H9 (cell line): ENCODE data around the gene CINP. TPM values are rescaled to one million over a fixed set of nuclear protein-coding genes. Genes with fewer than 3 reads are reported as not detected.
A peak's percentile ranks its signal among the peaks of the same experiment; 100 is the strongest.

Source experiments
- DNase-seq: peaks from one replicate; pipeline ENCODE4 v3.0.0-alpha.2; 2017
- H2AFZ ChIP-seq: one replicate; pipeline ENCODE4 v1.6.1; 2013; ENCODE audit warnings: mild to moderate bottlenecking, low read length, control low read depth, moderate library complexity
- H2AK5ac ChIP-seq: 2 replicates; pipeline ENCODE4 v1.6.1; 2013; ENCODE audit warnings: low read length, control low read depth, mixed read lengths; ENCODE audit not compliant: insufficient read length
- H2BK120ac ChIP-seq: one replicate; pipeline ENCODE4 v1.6.1; 2013; ENCODE audit warnings: low read depth, mild to moderate bottlenecking, low read length, control low read depth, inconsistent platforms; ENCODE audit not compliant: poor library complexity, severe bottlenecking
- H2BK12ac ChIP-seq: 2 replicates; pipeline ENCODE4 v1.6.1; 2013; ENCODE audit warnings: low read length, control low read depth, mixed read lengths, low read depth; ENCODE audit not compliant: insufficient read length
- H2BK15ac ChIP-seq: 2 replicates; pipeline ENCODE4 v1.6.1; 2013; ENCODE audit warnings: low read depth, low read length, control low read depth
- H2BK20ac ChIP-seq: one replicate; pipeline ENCODE4 v1.6.1; 2013; ENCODE audit warnings: low read depth, mild to moderate bottlenecking, low read length, control low read depth, inconsistent platforms; ENCODE audit not compliant: poor library complexity, severe bottlenecking
- H2BK5ac ChIP-seq: 2 replicates; pipeline ENCODE4 v1.6.1; 2013; ENCODE audit warnings: low read length, control low read depth, mixed read lengths; ENCODE audit not compliant: insufficient read length
- H3K14ac ChIP-seq: 2 replicates; pipeline ENCODE4 v1.6.1; 2013; ENCODE audit warnings: low read length, control low read depth; ENCODE audit not compliant: insufficient read depth
- H3K18ac ChIP-seq: 2 replicates; pipeline ENCODE4 v1.6.1; 2013; ENCODE audit warnings: low read depth, mild to moderate bottlenecking, mixed read lengths, low read length, control low read depth; ENCODE audit not compliant: insufficient read length
- H3K23ac ChIP-seq: 2 replicates; pipeline ENCODE4 v1.6.1; 2013; ENCODE audit warnings: low read length, control low read depth, mixed read lengths, low read depth; ENCODE audit not compliant: insufficient read length
- H3K23me2 ChIP-seq: 2 replicates; pipeline ENCODE4 v1.6.1; 2013; ENCODE audit warnings: low read depth, mild to moderate bottlenecking, mixed read lengths, low read length, control low read depth; ENCODE audit not compliant: insufficient read length, poor library complexity, severe bottlenecking
- H3K27ac ChIP-seq: 2 replicates; pipeline ENCODE4 v1.5.1; 2013; ENCODE audit warnings: low read length, control low read depth, mixed read lengths, low read depth; ENCODE audit not compliant: insufficient read length
- H3K27me3 ChIP-seq: 2 replicates; pipeline ENCODE4 v1.6.1; 2013; ENCODE audit warnings: low read length, control low read depth, inconsistent platforms; ENCODE audit not compliant: insufficient read depth
- H3K4ac ChIP-seq: 2 replicates; pipeline ENCODE4 v1.6.1; 2013; ENCODE audit warnings: low read depth, mild to moderate bottlenecking, control low read depth, inconsistent platforms, low read length, moderate library complexity
- H3K4me1 ChIP-seq: 2 replicates; pipeline ENCODE4 v1.6.1; 2013; ENCODE audit warnings: low read length, control low read depth, inconsistent platforms; ENCODE audit not compliant: insufficient read depth
- H3K4me2 ChIP-seq: 2 replicates; pipeline ENCODE4 v1.6.1; 2013; ENCODE audit warnings: low read length, control low read depth, mixed read lengths; ENCODE audit not compliant: insufficient read length, insufficient read depth
- H3K56ac ChIP-seq: 2 replicates; pipeline ENCODE4 v1.6.1; 2013; ENCODE audit warnings: low read depth, mild to moderate bottlenecking, mixed read lengths, low read length, control low read depth; ENCODE audit not compliant: insufficient read length
- H3K79me1 ChIP-seq: 2 replicates; pipeline ENCODE4 v1.6.1; 2013; ENCODE audit warnings: low read depth, mild to moderate bottlenecking, moderate library complexity, low read length, control low read depth, inconsistent platforms; ENCODE audit not compliant: insufficient read depth, poor library complexity, severe bottlenecking
- H3K79me2 ChIP-seq: 2 replicates; pipeline ENCODE4 v1.6.1; 2013; ENCODE audit warnings: low read length, control low read depth, inconsistent platforms; ENCODE audit not compliant: insufficient read depth
- H3K9ac ChIP-seq: 2 replicates; pipeline ENCODE4 v1.6.1; 2013; ENCODE audit warnings: low read length, control low read depth, mixed read lengths; ENCODE audit not compliant: insufficient read length; ENCODE audit errors: extremely low read depth
- H3K9me3 ChIP-seq: one replicate; pipeline ENCODE4 v1.6.1; 2013; ENCODE audit warnings: low read depth, low read length, inconsistent platforms; ENCODE audit not compliant: control insufficient read depth
- H3T11ph ChIP-seq: one replicate; pipeline ENCODE4 v1.6.1; 2013; ENCODE audit warnings: mild to moderate bottlenecking, low read length, control low read depth, inconsistent platforms
- H4K20me1 ChIP-seq: one replicate; pipeline ENCODE4 v1.6.1; 2013; ENCODE audit not compliant: control insufficient read depth, insufficient read length, insufficient read depth
- H4K5ac ChIP-seq: 2 replicates; pipeline ENCODE4 v1.6.1; 2013; ENCODE audit warnings: low read depth, mild to moderate bottlenecking, mixed read lengths, low read length, control low read depth; ENCODE audit not compliant: insufficient read length
- H4K8ac ChIP-seq: replicated peaks from 2 replicates; pipeline ENCODE4 v1.6.1; 2013; ENCODE audit warnings: low read length, control low read depth, mixed read lengths, low read depth; ENCODE audit not compliant: insufficient read length
- H4K91ac ChIP-seq: 2 replicates; pipeline ENCODE4 v1.6.1; 2013; ENCODE audit warnings: low read depth, mild to moderate bottlenecking, moderate library complexity, mixed read lengths, low read length, control low read depth; ENCODE audit not compliant: insufficient read length
- H3K27ac Mint-ChIP-seq, 3 experiments: 2 replicates in 2 of 3; 3 replicates in 1 of 3; pipeline ENCODE4 v1.8.0; 2020 to 2021; ENCODE audit warnings: mixed read lengths in 3 of 3, mild to moderate bottlenecking in 1 of 3, moderate library complexity in 1 of 3
- H3K27me3 Mint-ChIP-seq: 2 replicates; pipeline ENCODE4 v1.8.0; 2021; ENCODE audit warnings: low read depth, mild to moderate bottlenecking, moderate library complexity, mixed read lengths
- H3K36me3 Mint-ChIP-seq, 3 experiments: 2 replicates in 2 of 3; 3 replicates in 1 of 3; pipeline ENCODE4 v1.8.0; 2020 to 2021; ENCODE audit warnings: low read depth in 3 of 3, mixed read lengths in 3 of 3; ENCODE audit not compliant: insufficient read depth in 1 of 3
- H3K4me1 Mint-ChIP-seq, 2 experiments: 2 replicates each; pipeline ENCODE4 v1.8.0; 2020; ENCODE audit warnings: mixed read lengths in 2 of 2
- H3K4me3 Mint-ChIP-seq, 2 experiments: 2 replicates in 1 of 2; 3 replicates in 1 of 2; pipeline ENCODE4 v1.8.0; 2020 to 2021; ENCODE audit warnings: mild to moderate bottlenecking in 2 of 2, mixed read lengths in 2 of 2, moderate library complexity in 1 of 2
- H3K9me3 Mint-ChIP-seq, 2 experiments: 2 replicates in 1 of 2; 3 replicates in 1 of 2; pipeline ENCODE4 v1.8.0; 2020; ENCODE audit warnings: mild to moderate bottlenecking in 2 of 2, mixed read lengths in 2 of 2, moderate library complexity in 1 of 2
- WGBS: extraction: QIAGEN DNeasy Blood & Tissue Kit; methylation state at CpG from one replicate; pipeline ENCODE4 v1.1.7; 2013; ENCODE audit warnings: missing lambda C conversion rate, low lambda C conversion rate, mixed read lengths; ENCODE audit not compliant: insufficient read length; ENCODE audit errors: extremely low coverage; 5-methylcytosine and 5-hydroxymethylcytosine counted together
- total RNA-seq: library from RNA; stranded (reverse); gene quantifications from 2 replicates; pipeline ENCODE4 v1.2.1, GENCODE V29; 2021
- TF ChIP-seq, protein P1 (sequence below): fragments of 200-600 bp; sonication (generic); conservative IDR thresholded peaks from 3 replicates; pipeline ENCODE4 v1.8.0; 2021; ENCODE audit warnings: antibody characterized with exemption, mild to moderate bottlenecking

The CINP gene
- total RNA-seq, 1 experiment from 2014 or later = 39.5 TPM

DNA sequence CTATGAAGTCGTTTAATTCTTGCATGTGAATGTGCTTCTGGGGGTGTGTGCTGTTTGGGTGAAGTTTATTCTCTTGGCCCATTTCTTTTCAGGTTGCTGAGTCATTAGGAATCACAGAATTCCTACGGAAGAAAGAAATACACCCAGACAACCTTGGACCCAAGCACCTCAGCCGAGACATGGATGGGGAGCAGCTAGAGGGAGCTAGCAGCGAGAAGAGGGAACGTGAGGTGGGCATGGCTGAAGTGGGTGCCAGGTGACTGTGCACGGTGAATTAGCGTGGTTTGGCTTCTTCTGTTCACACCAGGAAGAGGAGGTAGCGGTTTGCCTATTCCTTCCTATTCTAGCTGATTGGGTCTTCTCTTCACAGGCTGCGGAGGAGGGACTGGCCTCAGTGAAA lies 24.0 kb downstream of the CINP start:
- Histone ChIP-seq H3T11ph (no peak overlapping the region), H3K4me2 (no peak overlapping the region), H4K5ac (no peak overlapping the region), H3K79me1 (no peaks in the 10 kb centered on the region), H2BK12ac (no peak overlapping the region), H3K14ac (no peak overlapping the region), H2AFZ (no peak overlapping the region), H2AK5ac (no peak overlapping the region), H3K9me3 (no peaks in the 10 kb centered on the region), H3K79me2 (no peaks in the 10 kb centered on the region), H4K8ac (no peak overlapping the region), H3K4ac (no peak overlapping the region), H2BK5ac (no peak overlapping the region), H3K27ac (no peak overlapping the region), H3K9ac (no peak overlapping the region), H3K56ac (no peak overlapping the region), H3K23me2 (no peaks in the 10 kb centered on the region), H3K18ac (no peak overlapping the region), H4K91ac (no peak overlapping the region), H2BK20ac (no peak overlapping the region), H2BK120ac (no peak overlapping the region), H2BK15ac (no peak overlapping the region), H3K23ac (no peak overlapping the region), H3K27me3 (no peaks in the 10 kb centered on the region), H4K20me1 (no peaks in the 10 kb centered on the region), H3K4me1 (no peaks in the 10 kb centered on the region)
- TF ChIP-seq, protein P1, sequence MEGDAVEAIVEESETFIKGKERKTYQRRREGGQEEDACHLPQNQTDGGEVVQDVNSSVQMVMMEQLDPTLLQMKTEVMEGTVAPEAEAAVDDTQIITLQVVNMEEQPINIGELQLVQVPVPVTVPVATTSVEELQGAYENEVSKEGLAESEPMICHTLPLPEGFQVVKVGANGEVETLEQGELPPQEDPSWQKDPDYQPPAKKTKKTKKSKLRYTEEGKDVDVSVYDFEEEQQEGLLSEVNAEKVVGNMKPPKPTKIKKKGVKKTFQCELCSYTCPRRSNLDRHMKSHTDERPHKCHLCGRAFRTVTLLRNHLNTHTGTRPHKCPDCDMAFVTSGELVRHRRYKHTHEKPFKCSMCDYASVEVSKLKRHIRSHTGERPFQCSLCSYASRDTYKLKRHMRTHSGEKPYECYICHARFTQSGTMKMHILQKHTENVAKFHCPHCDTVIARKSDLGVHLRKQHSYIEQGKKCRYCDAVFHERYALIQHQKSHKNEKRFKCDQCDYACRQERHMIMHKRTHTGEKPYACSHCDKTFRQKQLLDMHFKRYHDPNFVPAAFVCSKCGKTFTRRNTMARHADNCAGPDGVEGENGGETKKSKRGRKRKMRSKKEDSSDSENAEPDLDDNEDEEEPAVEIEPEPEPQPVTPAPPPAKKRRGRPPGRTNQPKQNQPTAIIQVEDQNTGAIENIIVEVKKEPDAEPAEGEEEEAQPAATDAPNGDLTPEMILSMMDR = peak; percentile 21; the same call in 2 of the 3 replicates
- H3K36me3 Mint-ChIP-seq = peaks cover 17 to 53% (median 53%) of the 10 kb centered on the region in 3 experiments
- peak overlapping the region; percentile 26 to 52 (median 42); a peak in 5 of 7 replicates for H3K27ac Mint-ChIP-seq
- no CpG with 5 or more reads among the region's 9 CpGs for WGBS
- no peaks in the 10 kb centered on the region for H3K9me3 Mint-ChIP-seq
- no peak overlapping the region for H3K4me3 Mint-ChIP-seq
- H3K27me3 Mint-ChIP-seq = no peaks in the 10 kb centered on the region
- no peak for DNase-seq
- peaks cover 0 to 5% of the 10 kb centered on the region in 2 experiments; a peak in 1 of 4 replicates for H3K4me1 Mint-ChIP-seq
